NCI-H1694 treated with DMSO at 0.1 percent for 48 hours (cell line): ENCODE data around the gene SDK1.
A peak's percentile ranks its signal among the peaks of the same experiment; 100 is the strongest.

Experiments
- DNase-seq: peaks from one replicate; lab custom pipeline; 2025; lab: John Stamatoyannopoulos, UW

SDK1 gene

DNA sequence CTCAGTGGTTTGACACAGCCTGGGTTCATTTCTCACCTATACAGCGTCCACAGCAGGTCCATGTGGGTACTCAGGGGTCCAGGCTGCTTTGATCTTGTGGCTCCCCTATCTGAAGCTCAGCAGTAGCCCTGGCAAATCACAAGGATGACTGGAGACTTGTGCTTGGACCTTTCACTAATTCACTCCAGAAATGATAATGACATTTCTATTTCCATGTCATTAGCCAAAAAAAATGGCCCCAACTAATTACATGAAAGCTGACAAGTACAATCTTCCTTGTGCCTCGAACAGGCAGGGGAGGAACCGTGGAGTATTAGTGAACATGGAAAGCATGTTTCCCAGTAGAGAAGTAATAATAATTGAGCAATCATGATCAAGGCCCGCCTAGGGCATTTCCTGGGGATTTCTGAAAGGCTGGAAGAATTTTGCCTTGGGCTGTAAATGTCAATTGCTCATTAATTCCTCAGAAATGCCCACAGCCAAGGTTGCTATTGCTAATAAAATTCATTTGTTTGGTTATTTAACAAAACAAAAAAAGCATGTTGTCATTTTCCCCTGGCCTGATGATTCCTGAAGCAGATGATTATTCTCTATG is 586.1 kb downstream of the SDK1 start:
- DNase-seq, result no peak

DNA sequence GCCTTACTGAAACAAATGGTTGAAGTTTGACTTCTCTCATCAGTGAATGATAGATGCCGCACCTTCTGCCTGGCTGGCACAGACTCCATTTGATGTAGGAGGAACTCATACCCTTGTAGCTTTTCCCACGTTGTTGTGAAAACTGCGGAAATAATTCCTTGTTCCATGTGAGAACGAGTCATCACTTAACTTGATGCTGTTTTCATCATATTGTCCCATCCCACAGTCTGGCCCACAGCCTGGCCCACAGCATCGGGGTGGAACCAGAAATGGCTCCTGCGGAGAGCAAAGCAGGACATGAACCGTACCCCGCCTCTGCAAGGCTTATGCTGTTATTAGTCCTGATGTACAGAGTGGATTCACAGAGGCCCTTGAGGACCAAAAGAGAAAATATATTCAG is 587.0 kb downstream of the SDK1 start:
- DNase-seq, result no peak

DNA sequence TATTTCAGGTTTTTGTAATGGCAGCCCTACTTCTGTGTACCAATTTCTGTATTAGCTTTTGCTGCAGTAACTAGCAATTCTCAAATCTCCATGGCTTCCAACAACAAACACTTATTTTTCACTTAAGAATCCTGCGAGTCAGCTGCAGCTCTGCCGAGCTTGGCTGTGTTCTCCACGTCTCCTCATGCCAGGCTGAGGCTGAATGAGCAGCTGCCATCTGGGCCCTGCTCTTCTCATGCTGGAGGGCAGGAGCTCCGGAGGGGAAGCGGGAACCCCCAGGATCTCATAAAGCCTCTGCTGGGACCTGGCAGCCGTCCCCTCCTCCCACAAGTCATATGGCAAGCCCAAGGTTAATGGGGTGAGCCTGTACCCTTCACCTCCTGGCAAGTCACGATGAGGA is 591.1 kb downstream of the SDK1 start:
- DNase-seq, result peak; percentile 55

DNA sequence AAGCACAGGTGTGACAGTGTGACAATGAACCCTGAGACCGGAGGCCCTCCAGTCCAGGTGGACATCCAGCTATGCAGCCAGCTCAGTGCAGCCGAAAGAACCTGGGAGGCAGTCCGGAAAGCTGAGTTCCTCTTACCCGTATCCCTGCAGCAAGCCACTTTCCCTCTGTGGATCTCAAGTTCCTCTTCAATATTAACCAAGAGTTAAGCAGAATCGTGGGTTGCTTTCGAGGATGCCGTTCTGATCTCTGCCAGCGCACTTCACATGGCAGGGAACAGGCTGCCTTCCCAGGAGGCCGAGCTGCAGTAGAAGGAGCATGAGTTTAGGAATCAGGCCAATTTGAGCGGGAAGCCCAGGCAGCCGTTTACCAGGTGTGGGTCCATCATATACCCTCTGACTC is 591.6 kb downstream of the SDK1 start:
- no peak for DNase-seq

DNA sequence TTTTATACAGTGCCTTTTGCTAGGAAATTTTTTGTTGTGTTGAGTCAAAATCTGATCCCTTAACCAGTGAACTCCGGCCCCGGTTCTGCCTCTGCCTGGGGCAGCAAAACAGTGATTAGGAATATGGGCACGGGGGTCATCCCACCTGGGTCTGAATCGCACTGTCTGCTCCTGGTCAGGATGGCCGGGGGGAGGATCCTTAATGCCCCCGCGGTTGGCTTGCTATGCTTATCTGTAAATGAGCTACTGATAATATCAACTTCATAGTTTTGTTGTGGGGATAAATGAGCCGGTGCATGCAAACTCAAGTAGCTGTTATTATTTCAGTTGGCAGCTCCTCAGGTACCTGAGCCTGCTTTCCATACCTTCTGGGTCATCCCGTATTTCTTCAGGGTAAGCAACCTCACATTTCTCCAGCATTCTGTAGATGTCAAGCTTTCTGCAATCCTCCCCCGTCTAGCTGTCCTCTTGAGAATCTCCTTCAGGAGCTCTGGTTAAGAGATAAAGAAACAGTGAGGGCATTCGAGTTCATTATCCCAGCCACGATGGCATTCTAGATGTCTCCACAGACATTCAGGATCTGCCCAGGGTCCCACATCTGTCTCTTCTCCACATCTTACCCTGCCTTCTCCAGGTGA is 592.2 kb downstream of the SDK1 start:
- no peak for DNase-seq

DNA sequence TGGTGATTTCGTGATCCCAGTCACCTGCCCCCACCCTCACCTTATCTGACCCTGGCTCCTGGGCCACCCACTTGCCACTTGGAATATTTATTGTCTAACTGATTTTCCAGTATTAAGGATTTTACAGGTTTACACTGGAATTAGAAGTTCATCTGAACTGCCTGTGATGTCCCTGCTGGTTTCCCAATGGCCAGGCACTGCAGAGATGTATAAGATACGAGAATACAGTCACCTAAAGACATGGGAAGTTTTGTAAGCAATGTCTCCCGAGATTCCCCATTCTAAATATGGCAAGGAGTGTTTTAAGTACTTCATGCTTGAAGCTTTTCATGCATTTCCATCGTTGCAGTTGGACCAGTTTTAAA is 592.7 kb downstream of the SDK1 start:
- no peak for DNase-seq

DNA sequence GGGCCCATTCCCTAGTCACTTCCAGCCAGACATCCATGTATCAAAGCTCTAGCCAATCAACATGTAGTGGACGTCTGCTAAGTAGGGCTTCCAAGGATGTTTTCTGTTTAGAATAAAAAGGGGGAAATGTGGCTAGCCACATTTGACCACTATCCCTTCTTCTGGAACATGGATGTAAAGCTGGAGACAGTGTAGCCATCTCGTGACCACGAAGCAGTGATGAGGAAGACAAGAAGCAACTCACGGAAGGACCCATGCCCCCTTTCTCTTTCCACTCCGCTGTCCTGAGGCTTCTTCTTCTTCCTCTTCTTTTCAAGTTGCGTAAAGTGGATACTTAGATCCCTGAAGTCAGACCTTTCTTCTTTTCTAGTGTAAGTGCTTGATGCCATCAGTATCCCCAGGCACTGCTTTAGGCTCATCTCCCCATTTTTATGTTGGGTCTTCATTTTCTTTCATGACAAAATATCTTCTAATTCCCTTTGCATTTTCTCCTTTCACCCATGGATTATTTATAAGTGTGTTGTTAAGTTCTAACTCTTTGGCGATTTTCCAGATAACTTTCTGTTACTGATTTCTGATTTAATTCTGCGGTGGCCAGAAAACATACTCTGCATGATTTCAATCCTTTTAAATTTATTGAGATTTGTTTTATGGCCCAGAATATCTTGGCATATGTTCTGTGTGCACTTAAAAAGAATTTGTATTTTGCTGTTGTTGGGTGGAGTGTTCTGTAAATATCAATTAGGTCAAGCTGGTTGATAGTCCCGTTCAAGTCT is 594.5 kb downstream of the SDK1 start:
- no peak for DNase-seq

DNA sequence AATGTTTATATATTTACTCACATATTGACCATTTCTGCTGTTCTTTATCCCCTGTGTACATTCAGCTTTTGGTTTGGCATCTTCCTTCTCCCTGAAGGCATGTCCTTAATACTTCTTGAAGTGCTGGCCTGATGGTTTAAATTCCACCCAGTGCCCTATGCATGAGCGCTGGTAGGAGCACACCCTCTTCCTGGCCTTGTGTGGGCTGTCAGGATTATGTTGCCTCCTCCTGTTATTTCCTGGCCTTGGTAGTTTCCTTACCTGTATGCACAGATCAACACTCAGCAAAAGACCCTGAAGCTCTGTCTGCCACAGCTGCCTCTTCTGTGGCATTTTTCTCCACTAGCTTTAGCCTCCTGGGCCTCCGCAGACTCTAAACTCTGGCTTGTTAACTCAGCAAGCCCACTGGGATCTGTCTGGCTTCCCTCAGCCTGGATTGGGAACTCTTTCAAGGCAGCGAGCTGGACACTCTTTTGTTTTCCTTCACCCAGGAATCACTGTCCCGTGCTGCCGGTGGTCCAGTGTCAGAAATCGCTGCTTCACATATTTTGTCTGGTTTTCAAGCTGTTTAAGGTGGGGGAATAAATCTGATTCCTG is 595.2 kb downstream of the SDK1 start:
- DNase-seq, result no peak

DNA sequence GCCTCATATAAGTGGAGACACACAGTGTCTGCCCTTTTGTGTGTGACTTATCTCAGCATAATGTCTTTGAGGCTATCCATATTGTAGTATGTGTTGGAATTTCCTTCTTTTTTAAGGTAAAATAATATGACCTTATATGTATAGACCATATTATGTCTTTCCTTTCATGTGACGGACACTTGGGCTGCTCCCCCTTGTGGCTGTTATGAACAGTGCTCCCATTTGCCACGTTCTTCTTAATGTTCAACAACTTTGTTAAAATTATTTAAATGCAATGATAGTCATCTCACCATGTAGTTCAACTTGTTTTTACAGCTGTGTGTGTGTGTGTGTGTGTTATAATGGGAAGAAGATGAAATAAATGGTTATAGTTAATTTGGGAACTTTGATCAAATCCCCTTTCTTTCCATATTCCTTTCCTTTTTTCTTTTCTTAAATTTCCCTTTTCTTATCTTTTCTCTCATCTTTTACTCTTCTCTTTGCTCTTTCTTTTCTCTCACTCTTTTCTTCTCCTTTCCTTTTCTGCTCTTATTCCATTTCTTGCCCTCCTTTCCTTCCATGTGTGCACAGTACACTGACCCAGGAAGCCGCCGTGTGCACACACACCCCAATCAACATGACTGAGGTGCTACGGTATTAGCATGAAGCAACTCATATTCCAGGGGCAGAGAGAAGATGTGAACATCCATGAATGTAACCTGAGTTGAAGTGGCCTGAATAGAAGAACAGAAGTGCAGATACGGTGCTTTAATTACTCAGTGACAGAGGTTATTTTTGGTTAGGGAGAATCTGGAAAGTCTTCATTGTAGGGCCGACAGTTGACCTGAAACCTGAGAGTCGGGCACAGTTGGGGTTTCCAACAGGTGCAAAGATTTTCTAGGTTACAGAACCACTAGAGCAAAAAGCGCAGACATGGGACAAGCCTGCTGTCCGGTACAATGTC is 596.6 kb downstream of the SDK1 start:
- peak; percentile 51 for DNase-seq

DNA sequence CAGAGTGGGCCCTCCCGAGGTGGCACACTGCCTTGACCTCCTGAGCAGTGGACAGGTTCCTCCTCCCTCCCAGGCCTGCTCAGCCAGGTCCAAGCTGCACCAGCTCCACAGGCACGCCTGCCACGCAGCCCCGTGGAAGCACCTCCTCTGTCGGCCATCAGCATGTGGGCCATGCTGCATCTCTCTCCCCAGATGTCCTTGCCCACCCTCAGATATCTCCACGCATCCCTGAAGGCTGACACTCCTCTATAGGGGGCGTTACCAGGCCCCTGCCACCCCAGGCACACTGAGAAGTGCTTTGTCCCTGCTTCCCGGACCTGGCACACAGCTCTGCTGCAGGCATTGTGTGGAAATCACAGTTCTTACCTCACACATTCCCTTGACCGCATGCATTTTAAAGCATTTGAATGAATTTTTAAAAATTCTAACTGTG is 598.5 kb downstream of the SDK1 start:
- DNase-seq, result no peak

DNA sequence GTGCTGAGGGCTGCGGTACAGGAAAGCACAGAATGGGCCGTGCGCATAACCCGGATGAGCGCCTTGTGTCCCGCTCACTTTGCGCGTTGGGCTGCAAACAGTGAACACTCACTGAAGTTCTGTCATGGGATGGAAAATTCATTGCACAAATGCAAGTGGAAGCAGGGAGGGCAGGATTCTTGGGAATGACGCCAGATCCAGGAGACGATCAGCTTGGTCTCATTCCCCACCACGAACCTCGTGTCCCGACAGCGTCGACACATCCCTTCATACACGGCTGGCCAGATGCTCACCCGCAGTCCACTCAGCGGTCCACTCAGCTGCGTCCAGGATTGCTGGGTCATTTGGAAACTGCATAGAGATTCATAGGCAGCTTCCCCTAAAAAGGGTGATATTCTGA is 607.1 kb downstream of the SDK1 start:
- no peak for DNase-seq

DNA sequence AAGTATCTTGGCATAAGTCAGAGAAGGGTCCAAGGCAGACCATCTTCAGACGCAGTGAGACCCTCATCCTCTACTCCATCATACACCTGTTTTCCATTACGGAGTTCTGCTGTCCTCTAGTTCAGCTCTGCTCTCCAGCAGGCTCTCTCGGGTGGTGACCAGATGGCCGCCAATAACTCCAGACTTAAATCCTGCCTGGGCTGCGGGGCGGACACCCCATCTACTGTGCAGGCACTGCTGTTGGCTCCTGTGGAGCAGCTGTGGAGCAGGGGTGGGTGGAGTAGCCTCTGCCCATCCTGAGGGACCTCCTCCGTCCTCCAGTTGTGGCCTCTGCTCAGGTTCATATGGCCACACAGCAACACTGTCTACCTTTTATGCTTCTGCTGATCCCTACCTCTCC is 608.1 kb downstream of the SDK1 start:
- no peak for DNase-seq

DNA sequence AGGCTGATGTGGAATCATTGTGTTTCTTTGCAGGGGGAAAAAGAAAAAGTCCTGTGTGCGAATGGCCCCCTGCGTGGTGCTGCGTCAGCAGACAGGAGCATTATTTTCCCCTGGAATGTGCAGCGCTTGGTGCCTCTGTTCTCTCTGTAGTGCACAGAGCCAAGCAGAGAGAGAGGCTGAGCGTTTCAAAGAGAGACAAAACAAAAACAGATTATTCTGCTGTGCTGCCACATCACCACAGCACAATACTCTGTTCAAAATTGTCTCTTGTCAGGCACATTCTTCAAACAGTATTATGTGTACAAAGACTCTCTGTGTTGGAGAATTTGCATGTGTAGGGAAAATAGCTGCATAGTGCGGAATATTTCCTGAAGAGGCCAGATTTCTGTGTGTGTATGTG is 609.0 kb downstream of the SDK1 start:
- no peak for DNase-seq

DNA sequence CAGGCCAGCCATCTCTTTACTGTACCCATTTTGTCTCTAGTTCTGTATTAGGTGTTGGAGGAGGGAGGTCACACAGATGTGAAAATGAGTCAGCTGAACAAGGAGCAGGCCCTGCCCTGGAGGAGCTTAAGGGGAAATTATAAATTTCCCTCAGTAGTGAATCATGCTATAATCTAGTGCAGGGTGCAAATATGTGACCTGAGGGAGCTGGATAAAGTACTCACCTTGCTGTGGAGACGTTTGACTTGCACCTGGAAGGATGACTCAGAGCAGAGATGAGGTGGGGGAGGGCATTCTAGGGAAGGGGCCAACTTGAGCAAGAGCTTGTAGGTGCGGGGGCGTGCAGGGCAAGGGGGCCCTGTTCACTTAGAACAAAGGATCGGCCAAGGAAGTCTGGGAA is 610.6 kb downstream of the SDK1 start:
- no peak for DNase-seq

DNA sequence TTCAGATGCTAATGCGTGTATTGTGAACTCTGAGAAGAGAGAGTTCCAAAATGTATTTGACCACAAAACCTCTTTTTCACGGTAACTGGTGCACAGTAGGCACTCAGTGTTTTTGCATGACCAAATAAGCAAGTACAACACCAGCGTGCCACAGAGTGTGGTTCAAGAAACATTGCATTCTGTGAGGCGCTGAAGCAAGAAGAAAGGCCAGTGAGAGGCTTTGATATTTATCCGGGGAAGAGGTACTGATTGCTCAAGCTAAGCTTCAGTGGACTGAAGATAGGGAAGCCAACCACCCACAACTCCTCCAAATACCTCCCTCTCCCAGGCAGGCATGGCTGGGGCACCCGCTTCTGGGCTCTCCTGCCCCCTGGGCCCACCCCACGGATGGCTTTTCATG is 611.2 kb downstream of the SDK1 start:
- no peak for DNase-seq

DNA sequence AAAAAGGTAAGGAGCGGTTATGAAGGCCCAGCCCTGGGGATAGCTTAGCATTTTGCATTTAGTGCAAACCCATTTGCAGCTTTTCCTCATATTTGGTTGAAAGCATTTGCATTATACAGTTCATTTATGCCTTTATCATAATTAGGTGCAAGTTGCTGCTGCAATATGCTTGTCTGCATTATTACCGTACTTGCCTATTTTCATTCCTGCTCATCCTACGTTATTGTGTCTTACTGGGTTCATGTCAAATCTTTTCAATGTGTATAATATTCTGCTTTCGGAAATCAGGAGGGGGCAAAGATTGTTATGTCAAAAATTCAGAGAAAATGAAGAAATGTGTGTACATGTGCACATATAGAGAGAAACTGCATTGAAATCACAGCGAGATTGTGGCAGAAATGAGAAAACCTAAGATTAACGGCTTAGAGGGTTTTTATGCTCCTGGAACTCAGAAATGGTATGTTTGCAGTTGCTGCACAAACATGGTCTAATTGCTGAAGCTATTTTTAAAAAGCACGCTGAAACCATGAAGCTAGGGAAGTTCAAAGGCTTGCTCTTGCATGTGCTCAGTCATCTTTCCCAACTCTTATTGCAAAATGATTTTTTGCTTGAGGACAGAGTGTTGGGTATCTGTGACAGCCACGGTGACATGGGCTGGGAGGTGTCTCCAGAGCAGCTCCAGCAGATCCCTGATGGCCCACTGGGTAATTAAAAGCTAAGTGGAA is 613.2 kb downstream of the SDK1 start:
- no peak for DNase-seq

DNA sequence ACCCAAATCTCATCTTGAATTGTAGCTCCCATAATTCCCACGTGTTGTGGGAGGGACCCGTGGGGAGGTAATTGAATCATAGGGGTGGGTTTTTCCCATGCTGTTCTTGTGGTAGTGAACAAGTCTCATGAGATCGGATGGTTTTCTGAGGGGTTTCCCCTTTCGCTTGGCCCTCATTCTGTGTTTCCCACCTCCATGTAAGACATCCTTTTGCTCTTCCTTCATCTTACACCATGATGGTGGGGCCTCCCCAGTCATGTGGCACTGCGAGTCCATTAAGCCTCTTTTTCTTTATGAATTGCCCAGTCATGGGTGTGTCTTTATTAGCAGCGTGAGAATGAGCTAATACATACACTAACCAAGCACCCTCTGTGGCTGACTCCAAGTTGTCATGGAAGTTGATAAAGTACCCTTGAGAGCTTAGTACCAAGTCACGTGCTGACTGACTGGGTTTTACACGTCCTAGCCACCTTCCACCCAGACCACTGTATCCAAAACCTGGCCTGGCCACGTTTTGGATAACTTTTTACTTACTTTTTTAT is 614.4 kb downstream of the SDK1 start:
- no peak for DNase-seq

DNA sequence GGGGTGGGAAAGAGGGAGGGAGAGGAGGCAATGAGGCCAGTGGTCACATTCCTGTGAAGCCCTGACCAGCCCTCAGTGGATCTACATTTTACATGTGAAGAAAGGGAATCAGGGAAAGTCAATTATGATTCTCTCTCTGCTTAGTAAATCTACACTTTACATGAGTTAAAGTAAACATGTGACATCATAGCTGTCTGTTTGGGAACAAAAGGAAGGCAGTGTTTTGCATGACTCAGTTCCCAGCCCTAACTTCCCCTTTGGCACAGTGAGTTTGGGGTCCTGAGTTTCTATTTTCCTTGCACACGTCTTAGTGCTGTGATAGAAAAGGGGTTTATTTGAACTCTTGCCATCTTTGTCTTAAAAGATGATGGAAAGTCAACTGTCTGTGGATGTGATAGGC is 615.1 kb downstream of the SDK1 start:
- no peak for DNase-seq

DNA sequence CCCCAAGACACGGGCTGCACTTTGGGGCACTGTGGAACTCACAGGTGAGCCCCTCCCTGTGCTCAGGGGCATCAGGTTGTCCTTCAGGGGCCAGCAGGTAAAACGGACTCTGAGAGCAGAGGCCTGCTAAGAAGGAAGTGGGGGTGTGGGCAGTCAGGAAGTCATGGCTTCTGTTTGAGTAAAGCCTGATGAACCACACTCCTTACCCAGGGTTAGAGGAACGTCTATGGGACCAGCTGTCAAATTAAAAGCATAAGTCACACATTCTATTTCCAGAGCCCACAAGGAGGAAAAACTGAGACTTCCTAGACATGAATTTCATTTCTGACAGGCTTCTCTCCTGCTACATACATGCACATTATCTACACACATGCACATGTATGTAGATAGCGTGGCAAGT is 616.4 kb downstream of the SDK1 start:
- no peak for DNase-seq

DNA sequence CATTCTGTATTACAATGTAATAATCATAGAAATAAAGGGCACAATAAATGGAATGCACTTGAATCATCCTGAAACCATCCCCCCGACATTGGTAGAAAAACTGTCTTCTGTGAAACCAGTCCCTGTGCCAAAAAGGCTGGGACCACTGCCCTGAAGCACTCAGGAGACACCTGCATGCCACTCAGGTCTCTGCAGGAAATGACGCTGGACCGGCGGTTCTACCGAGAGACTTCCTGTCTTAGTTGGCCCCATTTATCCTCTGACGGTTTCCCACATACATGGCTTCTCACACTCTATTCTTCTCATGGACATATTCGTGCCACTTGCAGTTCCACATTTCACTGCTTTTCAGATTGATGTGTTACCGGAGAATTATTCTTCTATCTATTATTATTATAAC is 617.5 kb downstream of the SDK1 start:
- DNase-seq, result no peak

DNA sequence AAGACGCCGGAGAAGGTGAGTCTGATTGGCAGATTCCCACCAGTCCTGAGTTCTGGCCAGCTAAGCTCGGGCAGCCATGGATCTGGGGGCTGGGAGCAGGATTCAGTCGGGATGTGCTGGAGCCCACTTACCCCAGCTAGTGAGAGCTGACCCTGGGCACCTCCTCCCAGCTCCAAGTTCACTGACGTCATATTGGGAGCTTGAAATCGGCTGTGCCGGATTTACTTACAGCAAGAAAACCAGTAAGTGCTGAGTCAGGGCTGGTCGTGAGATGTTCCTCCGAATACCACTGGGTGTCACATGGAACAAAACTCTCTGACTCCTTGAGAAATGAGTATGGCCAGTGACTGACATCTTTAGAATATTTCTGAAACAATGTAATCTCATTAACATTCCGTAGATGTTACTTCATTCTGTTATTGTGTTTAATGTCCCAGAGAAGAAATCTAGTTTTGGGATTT is 621.2 kb downstream of the SDK1 start:
- DNase-seq, result no peak
